HAP-1 (cell line): ENCODE measurements around the gene RAPGEF1.

Source experiments
- DNase-seq, 2 experiments: peaks; one replicate each; pipeline ENCODE4 v3.0.0-alpha.2; 2016 to 2020; ENCODE audit warnings: low spot score in 2 of 2
- H3K27me3 ChIP-seq: fragments of 250-450 bp; sonication (Bioruptor Pico); 2 replicates; pipeline ENCODE4 v1.5.1; 2020; ENCODE audit warnings: low read depth, mild to moderate bottlenecking, moderate library complexity
- H3K36me3 ChIP-seq: fragments of 250-450 bp; sonication (Bioruptor Pico); replicated peaks from 2 replicates; pipeline ENCODE4 v1.5.1; 2020; ENCODE audit warnings: mild to moderate bottlenecking
- H3K4me1 ChIP-seq: fragments of 250-450 bp; sonication (Bioruptor Pico); 2 replicates; pipeline ENCODE4 v1.5.1; 2020; ENCODE audit warnings: mild to moderate bottlenecking
- H3K4me3 ChIP-seq: fragments of 250-450 bp; sonication (Bioruptor Pico); 2 replicates; pipeline ENCODE4 v1.5.1; 2020; ENCODE audit warnings: mild to moderate bottlenecking, moderate library complexity
- H3K9me3 ChIP-seq: fragments of 250-450 bp; sonication (Bioruptor Pico); 2 replicates; pipeline ENCODE4 v1.5.1; 2020; ENCODE audit warnings: mild to moderate bottlenecking, moderate library complexity
- in situ Hi-C: fragments of 300-500 bp; cut with MboI; formaldehyde crosslinking; loops from 3 replicates; pipeline ENCODE4 v1.14.3; 2020; ENCODE audit warnings: low sequenced_read_pairs, inconsistent platforms, mixed read lengths

Gene RAPGEF1

DNA sequence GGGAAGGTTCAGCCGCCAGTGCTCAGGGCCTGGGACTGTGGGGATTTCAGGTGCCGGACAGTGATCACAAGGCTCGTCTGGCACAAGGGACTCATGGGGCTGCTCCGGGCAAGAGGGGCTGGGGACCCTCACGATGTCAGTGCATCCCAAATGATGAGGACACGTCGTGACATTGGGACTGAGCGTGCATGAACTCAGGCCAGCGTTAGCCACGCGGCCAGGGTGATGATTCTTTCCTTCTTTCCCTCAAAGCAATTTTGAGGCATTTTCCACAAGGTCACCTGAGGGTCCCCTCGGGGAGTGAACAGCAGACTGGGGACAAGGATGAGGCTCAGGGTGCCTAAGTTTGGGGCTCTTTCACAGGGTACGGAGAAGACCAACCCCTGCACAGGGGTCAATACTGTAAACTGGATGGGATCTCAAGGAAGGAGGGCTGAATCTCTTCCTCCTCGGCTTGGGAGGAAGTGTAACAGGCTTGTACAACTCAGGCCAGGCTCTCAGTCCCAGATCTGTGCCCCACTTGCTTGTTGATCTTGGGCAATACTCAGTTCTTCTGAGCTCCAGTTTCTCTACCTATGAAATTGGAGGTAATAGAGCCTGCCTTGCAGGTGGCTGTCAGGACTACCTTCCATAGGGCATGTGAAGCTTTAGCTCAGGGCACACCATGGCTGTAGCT, 116.1 kb downstream of the RAPGEF1 start:
- peaks cover 31% of the 10 kb centered on the region for H3K36me3 ChIP-seq
- in situ Hi-C loops = no loop called here

GRCh38 chr9:131622523-131622922, 117.4 kb downstream of the RAPGEF1 start:
- H3K27me3 ChIP-seq = no peaks in the 10 kb centered on the region
- DNase-seq = no peak
- H3K4me3 ChIP-seq = no peak overlapping the region
- H3K9me3 ChIP-seq = no peaks in the 10 kb centered on the region
- no peaks in the 10 kb centered on the region for H3K4me1 ChIP-seq
- in situ Hi-C loops = no loop called here
- peaks cover 41% of the 10 kb centered on the region for H3K36me3 ChIP-seq

More for the DNA sequence above, 116.1 kb downstream of the RAPGEF1 start:
- Histone ChIP-seq H3K9me3 (no peaks in the 10 kb centered on the region), H3K4me3 (no peak overlapping the region), H3K4me1 (no peaks in the 10 kb centered on the region), H3K27me3 (no peaks in the 10 kb centered on the region)
- DNase-seq = no peak

DNA sequence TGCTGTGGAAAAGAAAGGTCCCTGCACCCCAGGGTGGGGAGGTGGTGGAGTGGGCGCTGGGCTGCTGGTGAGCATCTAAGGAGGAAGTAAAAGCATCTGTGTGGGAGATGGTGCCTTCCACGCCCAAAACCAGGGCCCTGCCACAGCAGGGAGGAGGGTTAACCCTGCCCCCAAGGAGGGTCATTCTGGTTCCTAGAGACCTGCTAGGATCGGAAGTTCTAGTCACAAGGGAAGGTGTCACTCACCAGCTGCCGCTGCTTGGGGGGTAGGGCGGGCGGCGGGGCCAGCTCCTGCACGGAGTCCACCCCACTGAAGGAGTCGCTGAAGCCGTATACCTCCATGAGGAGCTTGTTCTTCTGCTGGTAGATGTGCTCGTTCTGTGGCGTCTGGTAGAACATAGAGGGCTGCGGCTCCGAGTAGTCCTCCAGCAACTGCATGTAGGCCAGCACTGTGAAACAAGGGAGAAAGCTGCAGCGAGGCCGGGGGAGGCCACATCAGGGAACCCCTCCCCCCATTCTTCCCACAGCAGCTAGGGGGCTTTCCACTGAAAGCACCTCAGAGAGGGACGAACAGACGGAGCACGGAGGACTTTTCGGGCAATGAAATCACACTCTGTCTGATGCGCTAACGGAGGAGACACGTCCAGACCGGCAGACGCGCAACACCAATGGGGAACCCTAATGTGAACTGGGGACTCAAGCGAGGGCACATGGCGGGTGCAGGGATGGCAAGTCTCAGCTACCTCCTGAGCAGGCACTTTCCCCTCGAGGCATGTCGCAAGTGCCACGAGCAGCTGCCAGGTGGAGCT, 118.1 kb downstream of the RAPGEF1 start:
- Histone ChIP-seq H3K27me3 (no peaks in the 10 kb centered on the region), H3K9me3 (no peaks in the 10 kb centered on the region), H3K4me1 (no peaks in the 10 kb centered on the region), H3K36me3 (peaks cover 42% of the 10 kb centered on the region), H3K4me3 (no peak overlapping the region)
- in situ Hi-C loops = no loop called here
- DNase-seq = no peak

- in situ Hi-C loops = no loop called here
- peaks cover 42% of the 10 kb centered on the region for H3K36me3 ChIP-seq
- H3K27me3 ChIP-seq = no peaks in the 10 kb centered on the region
- no peaks in the 10 kb centered on the region for H3K9me3 ChIP-seq
- no peak overlapping the region for H3K4me3 ChIP-seq
- H3K4me1 ChIP-seq = no peaks in the 10 kb centered on the region
- DNase-seq = no peak
These were observed 118.9 kb downstream of the RAPGEF1 start for GRCh38 chr9:131620764-131621520.

DNA sequence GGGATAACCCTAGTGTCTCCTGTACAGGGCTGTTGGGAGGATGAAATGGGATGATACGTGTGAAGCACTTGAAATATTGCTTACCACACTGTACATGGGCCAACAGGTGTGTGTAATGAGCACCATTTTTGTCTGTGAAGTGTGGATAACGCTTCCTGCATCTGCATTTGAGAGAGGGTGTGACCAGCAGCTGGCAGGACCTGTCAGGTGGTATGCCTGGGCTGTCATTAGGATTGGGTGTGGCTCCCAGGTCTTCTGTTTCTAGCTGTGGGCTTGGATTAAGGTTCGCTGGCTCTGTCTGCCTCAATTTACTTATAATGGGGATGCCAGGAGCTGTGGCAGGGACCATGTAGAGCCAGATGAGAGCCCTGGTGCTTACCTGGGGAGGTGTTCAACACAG, 120.2 kb downstream of the RAPGEF1 start:
- no peak for DNase-seq
- H3K4me1 ChIP-seq = no peaks in the 10 kb centered on the region
- no peaks in the 10 kb centered on the region for H3K9me3 ChIP-seq
- no peak overlapping the region for H3K4me3 ChIP-seq
- in situ Hi-C loops = no loop called here
- H3K27me3 ChIP-seq = no peaks in the 10 kb centered on the region
- peaks cover 33% of the 10 kb centered on the region for H3K36me3 ChIP-seq

DNA sequence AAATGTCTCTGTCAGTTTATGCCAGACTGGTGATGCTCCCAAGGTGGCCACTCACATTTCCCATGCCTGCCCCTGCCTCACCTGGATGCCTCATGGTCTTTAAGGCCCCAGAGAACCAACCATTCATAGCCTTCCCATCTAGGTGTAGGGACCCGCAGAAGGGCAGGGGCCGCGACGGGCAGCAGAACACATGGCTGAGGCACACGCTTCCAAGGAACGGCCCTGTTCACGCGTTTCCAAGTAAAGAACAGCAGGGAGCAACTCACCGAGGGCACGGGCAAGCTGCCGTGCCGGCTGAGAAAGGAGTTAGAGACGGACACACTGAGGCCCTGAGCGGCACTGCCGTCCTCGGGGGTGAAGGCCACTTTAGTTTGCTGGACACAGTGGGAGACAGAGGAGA, 121.1 kb downstream of the RAPGEF1 start:
- in situ Hi-C loops = no loop called here
- Histone ChIP-seq H3K4me3 (no peak overlapping the region), H3K9me3 (no peaks in the 10 kb centered on the region), H3K4me1 (no peaks in the 10 kb centered on the region), H3K36me3 (peaks cover 31% of the 10 kb centered on the region), H3K27me3 (no peaks in the 10 kb centered on the region)
- no peak for DNase-seq

DNA sequence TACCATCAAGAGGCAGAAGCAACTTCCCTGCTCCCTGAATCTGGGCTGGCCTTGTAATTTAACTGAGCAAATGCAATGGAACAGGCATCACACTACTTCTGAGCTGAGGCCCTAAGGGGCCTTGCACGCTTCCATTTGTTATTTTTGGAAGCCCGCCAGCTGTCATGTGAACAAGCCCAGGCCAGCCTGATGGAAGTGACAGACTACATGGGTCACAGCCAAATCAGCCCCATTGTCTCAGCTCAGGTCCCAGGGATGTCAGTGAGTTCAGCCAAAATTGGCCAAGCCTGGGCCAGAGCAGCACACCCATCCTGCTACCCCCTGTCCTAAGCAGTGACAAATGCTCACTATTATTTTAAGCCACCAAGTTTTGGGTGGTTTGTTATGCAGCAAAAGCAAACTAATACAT, 121.8 kb downstream of the RAPGEF1 start:
- Histone ChIP-seq H3K9me3 (no peaks in the 10 kb centered on the region), H3K27me3 (no peaks in the 10 kb centered on the region), H3K4me3 (no peak overlapping the region), H3K36me3 (peaks cover 31% of the 10 kb centered on the region), H3K4me1 (no peaks in the 10 kb centered on the region)
- in situ Hi-C loops = no loop called here
- DNase-seq = peak in 1 of 2 experiments; percentile 59

DNA sequence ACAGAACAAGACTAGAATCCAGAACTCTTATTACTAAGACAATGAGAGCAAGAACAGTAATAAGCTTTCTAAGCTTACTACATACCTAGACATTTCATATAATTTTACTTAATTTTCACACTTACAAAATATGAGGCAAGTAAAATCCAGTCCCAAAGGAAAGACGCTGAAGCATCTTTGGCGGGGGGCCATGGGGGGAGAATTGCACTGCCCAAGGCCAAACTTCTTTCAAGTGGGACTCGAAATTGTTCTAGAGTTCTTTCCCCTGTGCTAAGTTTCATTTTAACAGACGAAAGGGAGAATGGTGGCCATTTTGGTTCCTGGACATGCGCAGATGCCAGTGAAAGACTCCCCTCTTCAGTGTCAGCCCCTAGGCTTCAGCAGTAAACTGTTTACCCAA, 122.3 kb downstream of the RAPGEF1 start:
- in situ Hi-C loops = no loop called here
- no peaks in the 10 kb centered on the region for H3K27me3 ChIP-seq
- H3K36me3 ChIP-seq = peaks cover 31% of the 10 kb centered on the region
- H3K4me3 ChIP-seq = no peak overlapping the region
- no peak for DNase-seq
- H3K9me3 ChIP-seq = no peaks in the 10 kb centered on the region
- no peaks in the 10 kb centered on the region for H3K4me1 ChIP-seq

DNA sequence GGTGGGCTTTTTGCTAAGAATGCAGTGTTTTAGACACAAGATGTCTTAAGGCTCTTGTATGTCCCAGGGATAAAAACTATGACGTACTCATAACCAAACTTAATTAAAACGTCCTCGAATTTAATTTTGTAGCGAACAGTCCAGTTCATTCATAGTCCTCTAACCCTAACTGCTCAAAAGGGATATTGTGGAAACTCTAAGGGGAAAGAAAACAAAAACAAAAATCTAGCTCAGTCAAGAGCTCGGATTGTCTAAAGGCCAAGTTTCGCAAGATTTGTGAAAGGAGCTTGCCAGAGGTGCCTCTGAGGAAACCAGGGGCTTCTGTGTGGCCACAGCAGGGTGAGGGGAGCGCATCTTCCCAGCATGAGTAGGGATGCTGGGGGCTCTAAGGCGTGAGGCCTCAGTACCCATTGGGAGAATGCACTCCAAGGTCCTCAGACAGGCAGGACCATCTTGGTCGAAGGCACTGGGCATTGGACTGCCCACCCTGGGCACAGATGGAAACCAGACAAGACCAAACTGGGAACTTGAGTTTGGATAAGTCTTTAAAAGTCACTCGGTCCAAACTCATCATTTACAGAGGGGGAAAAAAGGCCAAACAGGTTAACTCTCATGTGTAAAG, 122.8 kb downstream of the RAPGEF1 start:
- no peak for DNase-seq
- Histone ChIP-seq H3K9me3 (no peaks in the 10 kb centered on the region), H3K4me3 (no peak overlapping the region), H3K27me3 (no peaks in the 10 kb centered on the region), H3K36me3 (peaks cover 31% of the 10 kb centered on the region), H3K4me1 (no peaks in the 10 kb centered on the region)
- in situ Hi-C loops = no loop called here

DNA sequence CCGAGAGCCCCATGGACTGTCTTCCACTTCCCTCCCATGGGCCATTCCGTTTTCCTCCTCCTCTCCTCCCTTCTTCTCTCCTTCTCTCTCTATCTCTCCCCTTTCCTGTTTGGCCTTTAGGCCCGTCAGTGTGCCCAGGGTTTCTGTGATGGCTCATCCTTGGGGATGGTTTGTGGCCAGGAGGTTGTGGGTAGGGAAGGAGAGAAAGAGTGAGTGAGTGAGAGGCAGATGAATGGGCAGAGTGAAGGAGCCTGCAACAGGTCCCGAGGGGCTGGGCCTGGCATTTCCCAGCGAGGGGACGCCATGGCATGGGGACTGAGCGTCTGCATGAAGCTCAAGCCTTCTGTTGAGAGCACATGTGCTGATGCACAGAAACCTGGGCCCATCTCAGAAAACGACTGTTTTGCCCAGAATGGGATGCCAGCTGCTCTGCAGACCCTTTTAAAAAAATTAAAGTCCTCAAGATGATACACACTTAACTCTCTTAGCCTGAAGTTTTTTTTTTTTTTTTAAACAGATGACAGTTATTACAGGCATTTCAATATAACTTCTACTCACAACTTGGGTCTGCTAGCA, 125.4 kb downstream of the RAPGEF1 start:
- Histone ChIP-seq H3K9me3 (no peaks in the 10 kb centered on the region), H3K4me1 (no peaks in the 10 kb centered on the region), H3K27me3 (no peaks in the 10 kb centered on the region), H3K4me3 (no peak overlapping the region), H3K36me3 (peaks cover 19% of the 10 kb centered on the region)
- in situ Hi-C loops = no loop called here
- no peak for DNase-seq

- no peaks in the 10 kb centered on the region for H3K27me3 ChIP-seq
- no peaks in the 10 kb centered on the region for H3K4me1 ChIP-seq
- H3K36me3 ChIP-seq = peaks cover 13% of the 10 kb centered on the region
- no peaks in the 10 kb centered on the region for H3K9me3 ChIP-seq
- DNase-seq = no peak
- in situ Hi-C loops = no loop called here
- no peak overlapping the region for H3K4me3 ChIP-seq
These were observed 126.0 kb downstream of the RAPGEF1 start for GRCh38 chr9:131613921-131614320.

- Histone ChIP-seq H3K36me3 (peaks cover 4% of the 10 kb centered on the region), H3K4me3 (no peak overlapping the region), H3K27me3 (no peaks in the 10 kb centered on the region), H3K9me3 (no peaks in the 10 kb centered on the region), H3K4me1 (no peaks in the 10 kb centered on the region)
- DNase-seq = no peak
- in situ Hi-C loops = no loop called here
These were observed 127.0 kb downstream of the RAPGEF1 start for GRCh38 chr9:131612851-131613250.

- H3K9me3 ChIP-seq = no peaks in the 10 kb centered on the region
- no peaks in the 10 kb centered on the region for H3K4me1 ChIP-seq
- H3K36me3 ChIP-seq = no peaks in the 10 kb centered on the region; the same call in none of the 2 replicates
- no peak for DNase-seq
- no peak overlapping the region for H3K4me3 ChIP-seq
- no peaks in the 10 kb centered on the region for H3K27me3 ChIP-seq
- in situ Hi-C loops = no loop called here
These were observed 128.1 kb downstream of the RAPGEF1 start for GRCh38 chr9:131611586-131612315.
